ENCODE data around the gene DLX5.

The DLX5 gene

GRCh38 chr7:96989859-96990317 is 34.7 kb downstream of the DLX5 start:
- peaks cover 38 to 51% (median 43%) of the 10 kb centered on the region in 5 donors for H3K27me3 ChIP-seq (ENCODE audit: control insufficient read depth in 5 of 5, insufficient read depth in 4 of 5, low read length in 5 of 5)
- no peaks in the 10 kb centered on the region for H3K36me3 ChIP-seq (ENCODE audit: control insufficient read depth in 5 of 5, insufficient read depth in 5 of 5, low read length in 5 of 5)
- H3K9ac ChIP-seq (ENCODE audit: low read length in 5 of 5): no peak overlapping the region
- no peak overlapping the region for H3K27ac ChIP-seq (ENCODE audit: low read depth, low read length)
- H3K9me3 ChIP-seq (ENCODE audit: control insufficient read depth in 5 of 5, low read length in 5 of 5): no peaks in the 10 kb centered on the region
- peaks cover 0 to 21% (median 9%) of the 10 kb centered on the region in 5 donors for H3K4me1 ChIP-seq (ENCODE audit: control insufficient read depth in 5 of 5, insufficient read depth in 5 of 5, low read length in 5 of 5)
- no peak overlapping the region for H3K4me3 ChIP-seq (ENCODE audit: low read depth in 1 of 5, low read length in 5 of 5)

DNA sequence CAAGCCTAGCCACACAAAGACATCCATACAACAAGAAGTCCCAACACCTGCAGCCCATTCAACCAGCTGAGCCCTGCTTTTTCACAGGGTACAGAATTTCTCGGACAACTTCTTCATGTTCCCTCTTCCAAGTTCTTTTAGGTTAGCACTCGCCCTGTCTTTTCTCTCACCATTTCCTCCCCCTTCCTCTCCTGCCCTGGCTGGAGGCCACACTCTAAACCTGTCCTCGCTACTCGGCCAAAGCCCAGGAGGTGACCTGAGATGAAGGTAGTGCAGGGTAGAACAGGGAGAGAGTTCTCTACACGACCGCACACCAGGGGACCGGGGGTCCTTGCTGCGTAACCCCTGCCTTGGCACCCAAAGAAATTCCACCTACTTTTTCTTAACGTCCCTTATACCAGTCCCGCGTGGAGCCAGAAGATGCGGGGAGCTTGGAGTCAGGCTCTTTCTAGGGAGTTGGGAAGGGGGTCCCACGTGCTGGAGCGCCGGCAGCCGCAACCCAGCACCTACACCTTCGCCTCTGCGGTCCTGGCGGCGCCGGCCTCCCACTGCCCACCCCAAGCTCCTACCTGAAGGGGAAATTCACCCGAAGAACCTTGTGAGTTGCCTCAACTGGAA is 35.3 kb downstream of the DLX5 start:
- Histone ChIP-seq H3K9ac (ENCODE audit: low read length in 5 of 5) (no peak overlapping the region), H3K4me3 (ENCODE audit: low read depth in 1 of 5, low read length in 5 of 5) (no peak overlapping the region), H3K4me1 (ENCODE audit: control insufficient read depth in 5 of 5, insufficient read depth in 5 of 5, low read length in 5 of 5) (peaks cover 0 to 21% (median 9%) of the 10 kb centered on the region in 5 donors), H3K27ac (ENCODE audit: low read depth, low read length) (no peak overlapping the region), H3K9me3 (ENCODE audit: control insufficient read depth in 5 of 5, low read length in 5 of 5) (no peaks in the 10 kb centered on the region), H3K27me3 (ENCODE audit: control insufficient read depth in 5 of 5, insufficient read depth in 4 of 5, low read length in 5 of 5) (peaks cover 37 to 51% (median 41%) of the 10 kb centered on the region in 5 donors), H3K36me3 (ENCODE audit: control insufficient read depth in 5 of 5, insufficient read depth in 5 of 5, low read length in 5 of 5) (no peaks in the 10 kb centered on the region)

DNA sequence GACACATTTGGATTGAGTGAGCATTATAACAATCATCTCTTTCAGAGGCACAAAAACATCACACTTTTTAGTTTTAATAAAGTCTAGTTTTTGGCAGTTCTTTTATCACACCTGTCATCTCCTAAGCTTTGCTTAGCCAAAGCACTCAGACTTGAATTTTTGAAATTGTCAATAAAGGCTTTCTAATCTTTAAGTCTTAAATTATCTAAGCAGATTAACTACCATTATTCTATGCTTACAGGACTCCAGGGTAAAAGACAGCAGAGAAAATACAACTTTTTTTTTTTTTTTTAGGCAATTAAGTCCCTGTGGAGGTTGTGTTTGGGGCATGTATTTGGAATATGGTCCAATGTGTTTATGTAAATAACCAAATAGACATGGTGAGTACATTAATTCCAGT is 36.9 kb downstream of the DLX5 start:
- peaks cover 22 to 36% (median 27%) of the 10 kb centered on the region in 5 donors for H3K27me3 ChIP-seq (ENCODE audit: control insufficient read depth in 5 of 5, insufficient read depth in 4 of 5, low read length in 5 of 5)
- H3K36me3 ChIP-seq (ENCODE audit: control insufficient read depth in 5 of 5, insufficient read depth in 5 of 5, low read length in 5 of 5): no peaks in the 10 kb centered on the region
- H3K9me3 ChIP-seq (ENCODE audit: control insufficient read depth in 5 of 5, low read length in 5 of 5): no peaks in the 10 kb centered on the region
- no peak overlapping the region for H3K9ac ChIP-seq (ENCODE audit: low read length in 5 of 5)
- no peak overlapping the region for H3K4me3 ChIP-seq (ENCODE audit: low read depth in 1 of 5, low read length in 5 of 5)
- no peak overlapping the region for H3K27ac ChIP-seq (ENCODE audit: low read depth, low read length)
- H3K4me1 ChIP-seq (ENCODE audit: control insufficient read depth in 5 of 5, insufficient read depth in 5 of 5, low read length in 5 of 5): peaks cover 0 to 15% (median 7%) of the 10 kb centered on the region in 5 donors

DNA sequence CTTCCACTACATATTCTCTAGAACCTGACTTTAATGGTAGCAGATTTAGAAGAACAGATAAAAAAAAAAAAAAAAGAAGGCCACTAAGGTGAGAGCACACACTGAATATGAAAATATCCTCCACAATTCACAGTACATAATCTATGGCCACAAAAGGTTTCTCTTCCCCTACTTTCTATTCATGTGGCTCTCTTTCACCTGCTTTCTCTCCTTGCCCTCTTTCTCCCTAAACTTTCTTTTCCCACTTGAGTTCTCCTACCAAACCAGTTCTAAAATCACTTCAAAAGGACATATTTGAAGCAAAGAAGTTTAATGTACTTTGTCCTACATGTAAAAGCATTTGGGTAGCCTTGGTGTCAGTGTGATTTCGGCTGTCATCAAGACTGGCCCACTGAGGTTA is 37.7 kb downstream of the DLX5 start:
- H3K27ac ChIP-seq (ENCODE audit: low read depth, low read length): no peak overlapping the region
- no peak overlapping the region for H3K4me3 ChIP-seq (ENCODE audit: low read depth in 1 of 5, low read length in 5 of 5)
- no peak overlapping the region for H3K9ac ChIP-seq (ENCODE audit: low read length in 5 of 5)
- peaks cover 17 to 29% (median 19%) of the 10 kb centered on the region in 5 donors for H3K27me3 ChIP-seq (ENCODE audit: control insufficient read depth in 5 of 5, insufficient read depth in 4 of 5, low read length in 5 of 5)
- no peaks in the 10 kb centered on the region for H3K9me3 ChIP-seq (ENCODE audit: control insufficient read depth in 5 of 5, low read length in 5 of 5)
- peaks cover 0 to 8% (median 0%) of the 10 kb centered on the region in 5 donors for H3K4me1 ChIP-seq (ENCODE audit: control insufficient read depth in 5 of 5, insufficient read depth in 5 of 5, low read length in 5 of 5)
- no peaks in the 10 kb centered on the region for H3K36me3 ChIP-seq (ENCODE audit: control insufficient read depth in 5 of 5, insufficient read depth in 5 of 5, low read length in 5 of 5)

DNA sequence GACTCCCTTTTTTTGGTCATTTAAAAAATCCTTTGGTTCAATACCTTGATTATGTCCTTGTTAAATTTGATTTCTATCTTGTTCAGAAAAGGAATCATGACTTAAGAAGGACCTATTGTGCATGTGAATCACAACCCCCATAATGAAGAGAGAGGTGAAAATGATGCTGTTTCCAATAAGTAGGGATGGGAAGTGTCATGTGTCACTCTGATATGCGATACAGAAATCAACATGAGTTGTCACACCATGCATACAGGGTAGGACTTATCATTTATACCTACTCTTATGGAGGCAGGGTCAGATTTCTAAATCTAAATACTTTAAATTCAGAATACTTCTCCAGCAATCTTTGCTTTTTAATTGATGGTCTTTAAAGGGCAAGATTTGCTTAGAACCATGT is 38.6 kb downstream of the DLX5 start:
- H3K27me3 ChIP-seq (ENCODE audit: control insufficient read depth in 5 of 5, insufficient read depth in 4 of 5, low read length in 5 of 5): peaks cover 15 to 23% (median 18%) of the 10 kb centered on the region in 5 donors
- H3K9me3 ChIP-seq (ENCODE audit: control insufficient read depth in 5 of 5, low read length in 5 of 5): no peaks in the 10 kb centered on the region
- peaks cover 0 to 8% (median 0%) of the 10 kb centered on the region in 5 donors for H3K4me1 ChIP-seq (ENCODE audit: control insufficient read depth in 5 of 5, insufficient read depth in 5 of 5, low read length in 5 of 5)
- no peak overlapping the region for H3K4me3 ChIP-seq (ENCODE audit: low read depth in 1 of 5, low read length in 5 of 5)
- H3K36me3 ChIP-seq (ENCODE audit: control insufficient read depth in 5 of 5, insufficient read depth in 5 of 5, low read length in 5 of 5): no peaks in the 10 kb centered on the region
- no peak overlapping the region for H3K9ac ChIP-seq (ENCODE audit: low read length in 5 of 5)
- H3K27ac ChIP-seq (ENCODE audit: low read depth, low read length): no peak overlapping the region

DNA sequence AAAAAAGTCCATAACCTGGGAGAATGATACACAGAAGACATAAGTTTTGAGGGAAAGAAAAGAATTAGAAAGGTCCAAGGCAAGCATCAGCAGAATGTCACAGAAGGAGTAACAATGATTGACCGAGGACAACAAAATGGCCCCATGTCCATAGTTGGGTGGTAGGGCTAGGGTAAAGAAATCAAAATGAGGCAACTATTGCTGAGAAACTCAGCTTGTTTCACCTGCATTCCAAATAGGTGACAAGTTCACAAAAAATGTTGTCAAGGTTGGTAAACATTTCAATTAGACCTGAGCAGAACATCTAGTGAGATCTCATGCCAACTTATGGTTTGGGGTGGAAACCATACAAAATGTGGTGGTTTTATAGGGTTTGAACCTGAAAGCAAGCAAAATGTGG is 42.0 kb downstream of the DLX5 start:
- Histone ChIP-seq H3K4me3 (ENCODE audit: low read depth in 1 of 5, low read length in 5 of 5) (no peak overlapping the region), H3K9me3 (ENCODE audit: control insufficient read depth in 5 of 5, low read length in 5 of 5) (no peaks in the 10 kb centered on the region), H3K4me1 (ENCODE audit: control insufficient read depth in 5 of 5, insufficient read depth in 5 of 5, low read length in 5 of 5) (no peaks in the 10 kb centered on the region), H3K9ac (ENCODE audit: low read length in 5 of 5) (no peak overlapping the region), H3K27ac (ENCODE audit: low read depth, low read length) (no peak overlapping the region), H3K36me3 (ENCODE audit: control insufficient read depth in 5 of 5, insufficient read depth in 5 of 5, low read length in 5 of 5) (no peaks in the 10 kb centered on the region), H3K27me3 (ENCODE audit: control insufficient read depth in 5 of 5, insufficient read depth in 4 of 5, low read length in 5 of 5) (peaks cover 0 to under 1% (median 0%) of the 10 kb centered on the region in 5 donors)

GRCh38 chr7:96979551-96980276 is 44.9 kb downstream of the DLX5 start:
- Histone ChIP-seq H3K36me3 (ENCODE audit: control insufficient read depth in 5 of 5, insufficient read depth in 5 of 5, low read length in 5 of 5) (no peaks in the 10 kb centered on the region), H3K9ac (ENCODE audit: low read length in 5 of 5) (no peak overlapping the region), H3K4me1 (ENCODE audit: control insufficient read depth in 5 of 5, insufficient read depth in 5 of 5, low read length in 5 of 5) (no peaks in the 10 kb centered on the region), H3K27me3 (ENCODE audit: control insufficient read depth in 5 of 5, insufficient read depth in 4 of 5, low read length in 5 of 5) (no peaks in the 10 kb centered on the region), H3K27ac (ENCODE audit: low read depth, low read length) (no peak overlapping the region), H3K4me3 (ENCODE audit: low read depth in 1 of 5, low read length in 5 of 5) (no peak overlapping the region), H3K9me3 (ENCODE audit: control insufficient read depth in 5 of 5, low read length in 5 of 5) (no peaks in the 10 kb centered on the region)

DNA sequence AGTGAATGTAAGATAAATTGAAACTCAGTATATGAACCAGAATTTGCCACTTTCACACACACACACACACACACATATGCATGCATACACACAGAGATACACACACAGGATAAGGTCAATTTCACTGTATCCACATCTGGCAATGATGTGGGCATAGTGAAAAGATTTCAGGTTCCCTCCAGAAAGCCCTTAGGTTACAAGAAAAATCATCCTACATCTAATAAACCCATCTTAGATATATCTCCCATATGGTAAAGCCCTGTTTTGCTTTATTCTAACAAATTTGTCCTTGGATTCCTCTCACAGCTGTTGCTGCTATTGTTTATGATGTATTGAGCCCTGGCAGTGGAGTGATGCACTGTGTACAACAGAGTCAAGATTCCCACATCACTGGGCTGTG is 47.2 kb downstream of the DLX5 start:
- Histone ChIP-seq H3K9ac (ENCODE audit: low read length in 5 of 5) (no peak overlapping the region), H3K9me3 (ENCODE audit: control insufficient read depth in 5 of 5, low read length in 5 of 5) (no peaks in the 10 kb centered on the region), H3K4me1 (ENCODE audit: control insufficient read depth in 5 of 5, insufficient read depth in 5 of 5, low read length in 5 of 5) (no peaks in the 10 kb centered on the region), H3K36me3 (ENCODE audit: control insufficient read depth in 5 of 5, insufficient read depth in 5 of 5, low read length in 5 of 5) (no peaks in the 10 kb centered on the region), H3K27me3 (ENCODE audit: control insufficient read depth in 5 of 5, insufficient read depth in 4 of 5, low read length in 5 of 5) (no peaks in the 10 kb centered on the region), H3K27ac (ENCODE audit: low read depth, low read length) (no peak overlapping the region), H3K4me3 (ENCODE audit: low read depth in 1 of 5, low read length in 5 of 5) (no peak overlapping the region)

DNA sequence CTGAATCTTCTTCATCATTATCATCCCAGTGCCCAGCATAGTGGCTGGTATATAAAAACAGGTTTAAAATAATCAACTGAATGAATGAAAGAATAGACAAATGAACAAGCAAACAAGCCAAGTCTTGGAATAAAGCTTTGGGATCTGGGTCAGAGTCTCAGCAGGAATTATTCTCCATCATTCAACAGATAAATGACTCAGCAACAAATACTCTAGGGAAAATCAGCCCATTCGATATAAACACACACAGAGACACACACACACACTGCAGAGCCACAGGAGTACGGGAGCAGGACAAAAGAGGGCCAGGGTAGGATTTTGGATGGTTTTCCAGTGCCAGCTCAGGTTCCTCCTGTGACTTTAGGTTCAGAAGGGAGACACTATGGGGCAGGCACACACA is 48.5 kb downstream of the DLX5 start:
- H3K9ac ChIP-seq (ENCODE audit: low read length in 5 of 5): no peak overlapping the region
- H3K4me3 ChIP-seq (ENCODE audit: low read depth in 1 of 5, low read length in 5 of 5): no peak overlapping the region
- no peak overlapping the region for H3K27ac ChIP-seq (ENCODE audit: low read depth, low read length)
- H3K36me3 ChIP-seq (ENCODE audit: control insufficient read depth in 5 of 5, insufficient read depth in 5 of 5, low read length in 5 of 5): no peaks in the 10 kb centered on the region
- no peaks in the 10 kb centered on the region for H3K4me1 ChIP-seq (ENCODE audit: control insufficient read depth in 5 of 5, insufficient read depth in 5 of 5, low read length in 5 of 5)
- peaks cover 0 to 2% (median 0%) of the 10 kb centered on the region in 5 donors for H3K27me3 ChIP-seq (ENCODE audit: control insufficient read depth in 5 of 5, insufficient read depth in 4 of 5, low read length in 5 of 5)
- no peaks in the 10 kb centered on the region for H3K9me3 ChIP-seq (ENCODE audit: control insufficient read depth in 5 of 5, low read length in 5 of 5)

- Histone ChIP-seq H3K4me1 (ENCODE audit: control insufficient read depth in 5 of 5, insufficient read depth in 5 of 5, low read length in 5 of 5) (no peaks in the 10 kb centered on the region), H3K9ac (ENCODE audit: low read length in 5 of 5) (no peak overlapping the region), H3K9me3 (ENCODE audit: control insufficient read depth in 5 of 5, low read length in 5 of 5) (no peaks in the 10 kb centered on the region), H3K4me3 (ENCODE audit: low read depth in 1 of 5, low read length in 5 of 5) (no peak overlapping the region), H3K27ac (ENCODE audit: low read depth, low read length) (no peak overlapping the region), H3K36me3 (ENCODE audit: control insufficient read depth in 5 of 5, insufficient read depth in 5 of 5, low read length in 5 of 5) (no peaks in the 10 kb centered on the region), H3K27me3 (ENCODE audit: control insufficient read depth in 5 of 5, insufficient read depth in 4 of 5, low read length in 5 of 5) (peaks cover 0 to 3% (median 0%) of the 10 kb centered on the region in 5 donors)
Observed at GRCh38 chr7:96973986-96974385, 50.6 kb downstream of the DLX5 start.
